WTC11 (cell line): ENCODE measurements around the gene GOLGA6L7.

Experiments
- AFF4 ChIP-seq: sonication (generic); formaldehyde crosslinking; IDR thresholded peaks from 2 replicates; pipeline ENCODE4 v1.8.1; 2023; ENCODE audit warnings: mild to moderate bottlenecking, missing genetic modification reagents, borderline replicate concordance
- CREM ChIP-seq: sonication (generic); formaldehyde crosslinking; IDR thresholded peaks from 2 replicates; pipeline ENCODE4 v1.8.1; 2022; ENCODE audit warnings: mild to moderate bottlenecking, missing genetic modification reagents, moderate library complexity
- CTCF ChIP-seq: fragments of 200-600 bp; IDR thresholded peaks from 2 replicates; pipeline ENCODE4 v1.8.0; 2022; ENCODE audit warnings: antibody characterized with exemption
- E2F1 ChIP-seq: sonication (generic); formaldehyde crosslinking; IDR thresholded peaks from 2 replicates; pipeline ENCODE4 v1.8.0; 2022; ENCODE audit warnings: mild to moderate bottlenecking, missing genetic modification reagents
- E2F5 ChIP-seq: sonication (generic); formaldehyde crosslinking; IDR thresholded peaks from 2 replicates; pipeline ENCODE4 v1.8.1; 2022; ENCODE audit warnings: mild to moderate bottlenecking, moderate library complexity, missing genetic modification reagents
- FOXP4 ChIP-seq: sonication (generic); formaldehyde crosslinking; IDR thresholded peaks from 2 replicates; pipeline ENCODE4 v1.8.0; 2022; ENCODE audit warnings: mild to moderate bottlenecking, missing genetic modification reagents
- MXD4 ChIP-seq: fragments of 250-450 bp; sonication (Bioruptor Pico); IDR thresholded peaks from 2 replicates; pipeline ENCODE4 v1.8.0; 2021; ENCODE audit warnings: mild to moderate bottlenecking, moderate library complexity, borderline replicate concordance
- NR3C1 ChIP-seq: sonication (generic); formaldehyde crosslinking; conservative IDR thresholded peaks from 2 replicates; pipeline ENCODE4 v1.8.1; 2023; ENCODE audit warnings: low read depth, mild to moderate bottlenecking, missing genetic modification reagents
- PREB ChIP-seq: sonication (generic); formaldehyde crosslinking; IDR thresholded peaks from 2 replicates; pipeline ENCODE4 v1.8.1; 2022; ENCODE audit warnings: mild to moderate bottlenecking, missing genetic modification reagents, moderate library complexity, borderline replicate concordance
- RELA ChIP-seq: sonication (generic); formaldehyde crosslinking; IDR thresholded peaks from 2 replicates; pipeline ENCODE4 v1.8.1; 2022; ENCODE audit warnings: missing genetic modification reagents, mild to moderate bottlenecking, borderline replicate concordance
- SMAD4 ChIP-seq: sonication (generic); formaldehyde crosslinking; IDR thresholded peaks from 2 replicates; pipeline ENCODE4 v1.8.0; 2022; ENCODE audit warnings: mild to moderate bottlenecking, missing genetic modification reagents
- USF1 ChIP-seq: sonication (generic); formaldehyde crosslinking; IDR thresholded peaks from 2 replicates; pipeline ENCODE4 v1.8.0; 2022; ENCODE audit warnings: mild to moderate bottlenecking, missing genetic modification reagents
- USF2 ChIP-seq: sonication (generic); formaldehyde crosslinking; IDR thresholded peaks from 2 replicates; pipeline ENCODE4 v1.8.1; 2023; ENCODE audit warnings: mild to moderate bottlenecking, missing genetic modification reagents, moderate library complexity

- TF ChIP-seq E2F1, result no peak
- no peak for TF ChIP-seq CTCF
- no peak for TF ChIP-seq USF1 (CRISPR knock-in tag)
- TF ChIP-seq E2F5 (CRISPR knock-in tag), result no peak
- no peak for TF ChIP-seq NR3C1
- no peak for TF ChIP-seq CREM (CRISPR knock-in tag)
- no peak for TF ChIP-seq FOXP4 (CRISPR knock-in tag)
- TF ChIP-seq PREB (CRISPR knock-in tag), result no peak
- TF ChIP-seq RELA (CRISPR knock-in tag), result no peak
- no peak for TF ChIP-seq SMAD4
- no peak for TF ChIP-seq USF2 (CRISPR knock-in tag)
- no peak for TF ChIP-seq AFF4 (CRISPR knock-in tag)
- TF ChIP-seq MXD4 (CRISPR knock-in tag), result no peak
These were observed 33.2 kb upstream of the GOLGA6L7 start for GRCh38 chr15:28881600-28881999.
